ENCODE measurements around the gene MACROD1. TPM values are rescaled to one million over a fixed set of nuclear protein-coding genes. Genes with fewer than 3 reads are reported as not detected.

MACROD1 gene
- total RNA-seq, 1 donor from 2014 or later = 22.1 TPM

DNA sequence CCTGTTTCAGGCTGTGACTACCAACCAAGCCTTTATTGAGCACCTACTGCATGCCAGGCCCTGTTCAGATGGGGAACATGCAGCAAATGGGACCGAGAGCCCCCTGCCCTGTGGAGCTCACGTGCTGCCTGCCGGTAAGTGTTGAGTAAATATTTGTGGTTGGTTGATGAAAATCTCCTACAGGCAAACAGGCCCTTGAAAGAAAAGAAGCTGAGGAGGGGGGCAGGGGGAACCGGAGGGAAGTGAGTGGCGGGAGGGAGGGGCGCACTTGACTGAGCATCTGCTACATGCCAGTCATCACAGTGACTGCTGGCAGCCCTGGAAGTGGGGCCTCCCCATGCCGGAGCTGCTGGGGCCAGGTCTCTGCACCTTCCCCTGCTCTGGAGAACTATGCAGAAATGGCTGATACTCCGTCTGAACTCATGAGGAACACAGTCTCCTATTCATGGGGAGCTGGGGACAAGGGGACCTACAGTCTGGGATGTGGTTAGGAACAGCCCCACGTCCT, 34.2 kb downstream of the MACROD1 start:
- no peak for DNase-seq (ENCODE audit: extremely low read depth, low read depth, low spot score)

DNA sequence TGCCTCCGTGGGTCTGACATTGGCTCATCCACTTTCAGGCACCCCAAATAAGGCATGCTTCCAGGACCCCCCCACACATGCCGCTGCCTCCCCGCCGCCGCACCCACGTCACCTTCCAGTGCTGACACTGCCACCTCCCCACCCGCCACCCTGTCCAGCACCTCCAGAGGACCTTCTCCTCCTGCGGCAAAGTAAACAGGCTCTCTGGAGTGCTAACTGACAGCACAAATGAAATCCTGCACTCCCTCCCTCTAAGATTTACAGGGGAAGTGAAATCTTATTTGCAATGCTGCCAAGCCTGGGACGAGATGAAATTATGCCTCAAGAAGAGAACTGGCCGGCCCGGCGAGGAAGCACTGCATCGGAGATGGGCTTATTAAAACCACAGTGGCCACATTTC, 35.3 kb downstream of the MACROD1 start:
- DNase-seq (ENCODE audit: extremely low read depth, low read depth, low spot score) = no peak

DNA sequence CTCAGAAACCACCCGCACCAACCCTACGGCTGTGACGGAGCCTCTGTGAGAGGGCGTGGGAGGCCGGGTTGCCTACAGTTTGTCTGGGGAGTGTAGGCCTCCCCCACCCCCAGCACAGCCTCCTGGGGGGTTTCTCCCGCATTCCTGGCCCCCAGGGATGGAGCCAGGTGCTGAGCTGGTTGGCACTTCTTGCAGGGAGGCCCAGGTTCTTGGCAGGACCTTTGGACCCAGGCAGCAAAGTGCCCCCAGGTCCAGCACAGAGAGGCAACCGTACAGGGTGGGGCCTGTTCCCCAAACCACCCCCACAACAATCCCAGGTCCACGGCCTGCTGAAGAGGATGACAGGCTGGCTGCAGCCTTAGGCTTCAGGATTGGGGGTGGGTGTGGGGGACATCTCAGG, 36.5 kb downstream of the MACROD1 start:
- no peak for DNase-seq (ENCODE audit: extremely low read depth, low read depth, low spot score)

DNA sequence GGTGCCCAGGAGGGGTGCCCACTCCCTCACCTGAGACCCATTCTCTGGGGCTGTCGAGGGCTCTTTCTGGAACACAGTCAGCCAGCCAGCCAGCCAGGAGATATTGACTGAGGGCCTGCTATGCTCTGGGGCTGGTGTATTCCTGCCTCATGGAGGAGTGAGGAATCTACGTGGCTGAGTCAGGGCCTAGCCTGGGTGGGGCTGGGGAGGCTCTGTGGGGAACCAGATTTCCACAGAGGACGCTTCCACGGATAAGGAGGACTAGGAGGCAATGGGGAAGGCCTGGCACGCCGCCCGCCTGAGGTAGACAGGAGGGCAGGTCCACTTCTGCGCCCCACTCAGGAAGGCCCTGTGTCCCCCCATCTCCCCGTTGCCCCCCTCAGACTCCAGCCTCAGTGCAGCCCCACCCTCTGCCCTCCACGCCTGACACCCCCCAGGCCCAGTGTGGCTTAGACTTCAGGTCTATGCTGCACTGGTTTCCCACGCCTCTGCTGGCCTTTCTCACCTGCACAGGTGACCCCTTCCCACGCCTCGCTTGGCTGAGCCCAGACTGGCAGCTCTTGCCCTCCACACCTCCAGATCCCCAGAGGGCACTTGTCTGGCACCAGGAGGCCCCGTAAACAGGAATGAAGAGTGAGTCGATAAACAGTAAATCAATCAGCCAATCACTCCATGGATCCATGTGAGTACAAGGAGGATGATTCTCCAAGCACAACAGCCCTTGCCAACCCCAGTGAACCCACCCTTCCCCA, 37.5 kb downstream of the MACROD1 start:
- no peak for DNase-seq (ENCODE audit: extremely low read depth, low read depth, low spot score)

DNA sequence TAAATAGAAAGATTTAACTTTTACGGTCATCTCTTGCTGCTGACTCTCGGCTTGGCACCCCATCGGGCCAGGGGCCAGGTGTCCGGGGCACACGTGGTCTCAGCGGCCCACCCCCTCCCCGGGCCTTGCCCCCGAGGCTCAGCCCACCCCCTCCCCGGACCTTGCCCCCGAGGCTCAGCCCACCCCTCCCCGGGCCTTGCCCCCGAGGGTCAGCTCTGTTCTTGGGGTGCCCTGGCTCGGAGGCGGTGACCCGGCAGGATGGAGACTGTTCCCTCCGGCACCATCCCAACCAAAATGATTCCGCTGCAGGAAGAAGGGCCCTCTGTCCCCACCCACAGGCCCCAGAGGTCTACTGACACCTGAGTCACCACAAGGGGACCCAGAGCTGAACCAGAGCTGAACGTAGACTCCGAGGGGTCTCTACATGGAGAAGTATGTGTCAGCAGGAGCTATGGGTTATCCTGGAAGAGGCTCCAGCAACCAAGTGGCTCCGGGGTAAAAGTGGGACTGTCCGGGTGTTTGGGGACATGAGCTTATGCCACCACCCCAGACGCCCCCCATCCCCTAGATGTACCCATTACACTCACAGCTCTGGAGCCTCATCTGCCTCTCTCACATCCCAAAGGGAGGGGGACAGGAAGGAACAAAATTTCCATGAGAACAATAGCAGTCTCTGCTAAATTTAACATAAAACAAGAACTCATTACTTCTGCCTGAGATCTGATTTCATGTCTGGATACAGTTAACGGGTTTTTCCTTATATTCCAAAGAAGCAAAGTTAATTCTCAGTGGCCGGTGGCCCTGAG, 38.4 kb downstream of the MACROD1 start:
- DNase-seq (ENCODE audit: extremely low read depth, low read depth, low spot score) = no peak

DNA sequence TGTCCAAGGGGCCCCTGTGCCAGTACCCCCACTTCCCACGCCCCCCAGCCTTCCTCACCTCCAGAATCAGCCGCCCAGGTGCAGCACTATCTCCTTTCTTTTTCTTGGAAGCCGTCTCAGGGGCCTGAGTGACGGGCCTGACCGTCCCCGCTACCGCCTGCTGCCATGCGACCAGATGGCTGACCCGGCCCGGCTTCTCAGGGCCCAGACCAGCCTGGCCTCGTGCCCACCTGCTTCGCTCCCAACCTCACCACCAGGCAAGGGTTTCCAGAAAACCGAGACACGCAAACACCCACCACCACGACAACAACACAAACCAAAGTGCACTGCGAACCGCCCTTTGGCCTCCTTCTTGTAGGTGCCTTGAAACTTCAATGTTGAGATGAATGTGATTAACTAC, 39.1 kb downstream of the MACROD1 start:
- DNase-seq (ENCODE audit: extremely low read depth, low read depth, low spot score) = no peak

DNA sequence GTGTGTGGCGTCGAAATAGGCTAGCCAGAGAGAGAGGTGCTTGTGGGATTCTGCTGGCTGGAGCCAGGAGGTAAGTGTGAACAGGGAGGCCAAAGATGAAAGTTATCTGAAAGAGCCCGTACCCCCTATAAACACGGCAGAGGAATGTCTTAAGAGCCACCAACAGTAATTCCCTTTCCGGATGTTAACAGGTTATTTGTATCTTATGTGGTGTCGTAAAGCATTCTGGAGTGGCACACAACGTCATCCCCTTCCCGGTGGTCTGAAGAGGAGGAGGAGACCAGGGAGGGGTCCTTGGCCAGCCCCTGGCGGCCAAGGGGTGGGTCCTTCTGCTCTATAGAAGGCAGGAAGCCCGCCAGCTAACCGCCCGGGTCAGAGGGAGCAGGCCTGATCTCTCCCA, 39.5 kb downstream of the MACROD1 start:
- no peak for DNase-seq (ENCODE audit: extremely low read depth, low read depth, low spot score)

DNA sequence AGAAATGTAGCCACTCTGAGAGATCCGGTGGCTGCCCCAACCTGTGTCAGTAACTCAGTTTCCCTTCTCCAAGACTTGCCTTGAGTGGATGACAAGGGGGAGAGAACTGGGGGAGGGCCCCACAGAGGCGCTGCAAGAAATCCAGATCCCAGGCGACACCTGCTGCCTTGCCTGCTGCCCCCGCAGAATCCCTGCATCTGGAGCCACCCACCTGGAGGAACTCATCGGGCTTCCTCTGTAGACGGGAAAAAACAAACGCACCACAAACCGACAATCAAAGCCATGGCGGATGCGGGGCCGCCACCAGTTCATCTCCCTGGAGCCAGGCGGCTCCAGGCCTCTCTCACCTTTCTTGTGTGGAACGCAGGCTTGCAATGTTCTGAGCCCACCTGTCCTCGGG, 40.2 kb downstream of the MACROD1 start:
- no peak for DNase-seq (ENCODE audit: extremely low read depth, low read depth, low spot score)

DNA sequence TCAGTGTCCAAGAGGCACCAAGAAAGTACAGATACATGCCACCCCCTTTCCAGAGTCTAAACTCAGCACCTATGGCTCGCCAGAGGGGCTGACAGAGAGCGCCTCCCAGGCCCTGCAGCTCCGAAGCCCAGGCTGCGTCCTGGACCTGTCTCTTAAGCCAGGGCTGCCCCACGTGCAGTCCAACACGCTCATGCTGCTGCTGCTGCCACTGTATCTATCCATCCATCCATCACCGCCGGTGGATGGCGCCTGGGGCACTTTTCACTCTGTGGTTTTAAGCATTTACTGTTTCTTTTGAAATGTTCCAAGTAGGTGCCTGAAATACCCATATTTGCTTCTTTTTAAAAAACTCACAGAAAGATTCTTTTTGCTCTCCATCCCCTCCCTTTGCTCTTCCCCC, 41.8 kb downstream of the MACROD1 start:
- DNase-seq (ENCODE audit: extremely low read depth, low read depth, low spot score) = no peak

DNA sequence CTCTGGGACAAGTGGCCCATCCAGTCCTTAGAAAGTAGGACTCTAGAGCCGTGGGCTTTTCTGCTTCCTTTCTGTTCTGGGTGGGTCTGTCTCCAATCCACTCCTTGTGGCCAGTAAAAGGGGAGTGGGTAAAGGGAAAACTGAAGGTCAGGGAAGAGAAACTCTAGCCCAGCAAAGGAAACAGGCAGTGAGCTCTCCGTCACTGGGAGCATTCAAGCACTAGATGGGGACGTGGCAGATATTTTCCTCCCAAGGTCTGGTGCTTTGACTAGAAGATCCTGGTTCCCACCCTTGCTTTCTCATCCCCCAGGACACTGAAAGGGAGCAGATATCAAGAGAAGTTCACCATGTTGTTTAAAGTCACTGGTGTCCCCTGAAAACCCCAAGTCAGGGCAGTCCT, 42.2 kb downstream of the MACROD1 start:
- no peak for DNase-seq (ENCODE audit: extremely low read depth, low read depth, low spot score)

DNA sequence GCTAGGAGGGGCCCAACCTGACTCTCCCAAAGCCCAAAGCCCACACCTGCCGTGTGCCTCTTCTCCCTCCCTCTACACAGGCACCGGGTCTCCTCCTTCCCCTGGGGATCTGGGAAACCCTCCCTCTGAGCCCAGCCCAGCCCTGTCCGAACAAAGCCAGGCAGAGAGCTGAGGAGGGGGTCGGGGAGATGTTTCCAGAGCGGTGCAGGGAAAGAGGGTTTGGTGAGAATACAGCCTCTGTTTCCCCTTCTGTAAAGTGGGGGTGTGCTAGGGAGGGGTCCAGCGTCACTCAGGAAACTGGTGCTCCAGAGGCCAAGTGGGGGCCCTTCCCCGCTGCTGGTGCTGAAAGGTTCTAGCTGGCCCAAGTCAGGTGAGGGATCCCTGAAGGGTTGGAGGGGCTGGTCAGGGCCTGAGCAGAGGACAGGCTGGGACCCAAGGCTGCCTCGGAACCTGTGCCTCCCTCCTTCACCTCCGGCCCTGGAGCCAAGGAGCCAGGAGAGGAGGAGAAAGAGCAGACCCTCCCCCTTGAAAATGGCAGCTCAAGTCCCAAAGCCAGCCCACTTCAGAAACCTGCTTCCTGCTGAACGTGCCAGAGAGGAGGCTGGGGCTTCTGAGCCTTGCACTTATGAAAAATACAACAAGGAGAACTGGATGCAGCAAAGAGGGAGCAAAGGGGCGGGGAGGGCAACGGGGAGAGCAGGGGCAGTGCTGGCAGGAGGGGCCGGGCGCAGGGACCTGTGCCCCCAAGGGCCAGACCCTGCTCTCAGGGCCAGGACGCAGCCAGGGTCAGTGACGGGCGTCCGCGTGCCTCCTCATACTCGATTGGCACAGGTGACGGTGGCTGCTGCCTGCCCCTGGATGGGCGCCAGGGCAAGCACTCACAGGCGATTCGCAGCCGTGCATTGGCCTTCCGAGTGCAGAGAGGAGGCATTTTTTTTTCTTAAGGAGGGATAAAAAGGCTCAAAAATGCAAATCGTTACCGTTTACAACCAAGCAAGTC, 43.2 kb downstream of the MACROD1 start:
- no peak for DNase-seq (ENCODE audit: extremely low read depth, low read depth, low spot score)

DNA sequence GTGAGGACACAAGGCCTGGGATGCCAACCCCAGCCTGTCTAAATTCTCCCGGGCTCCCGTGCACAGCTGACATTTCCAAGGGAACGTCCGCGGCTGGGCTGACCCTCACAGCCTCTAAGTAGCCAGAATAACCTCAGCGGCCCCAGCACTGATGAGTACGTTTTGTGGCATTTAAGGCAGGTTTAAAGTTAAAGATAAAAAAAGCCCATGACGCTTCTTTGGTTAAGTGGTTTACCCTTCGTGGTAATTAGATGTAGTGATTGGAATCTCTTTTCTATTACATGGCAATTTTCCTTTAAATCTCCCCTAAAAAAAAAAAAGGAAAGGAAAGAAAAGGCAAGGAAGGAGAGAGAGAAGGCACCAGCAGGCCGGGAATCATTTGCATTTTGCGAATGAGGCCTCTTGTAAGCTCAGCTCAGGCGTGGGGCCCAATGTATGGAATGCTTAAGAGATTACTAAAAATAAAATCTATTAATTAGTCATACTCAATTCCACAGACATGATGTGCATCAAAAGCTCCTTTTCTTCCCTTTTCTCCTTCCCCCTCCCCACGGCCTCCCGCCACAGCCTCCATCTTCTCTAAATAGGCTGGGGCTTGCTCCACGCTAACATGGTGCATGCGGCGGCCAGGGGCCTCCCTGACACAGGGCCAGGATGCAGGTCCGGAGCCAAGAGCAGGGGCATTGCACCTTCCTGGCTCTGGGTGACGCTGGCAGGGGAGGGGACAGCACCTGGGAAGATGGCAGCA, 44.1 kb downstream of the MACROD1 start:
- no peak for DNase-seq (ENCODE audit: extremely low read depth, low read depth, low spot score)

DNA sequence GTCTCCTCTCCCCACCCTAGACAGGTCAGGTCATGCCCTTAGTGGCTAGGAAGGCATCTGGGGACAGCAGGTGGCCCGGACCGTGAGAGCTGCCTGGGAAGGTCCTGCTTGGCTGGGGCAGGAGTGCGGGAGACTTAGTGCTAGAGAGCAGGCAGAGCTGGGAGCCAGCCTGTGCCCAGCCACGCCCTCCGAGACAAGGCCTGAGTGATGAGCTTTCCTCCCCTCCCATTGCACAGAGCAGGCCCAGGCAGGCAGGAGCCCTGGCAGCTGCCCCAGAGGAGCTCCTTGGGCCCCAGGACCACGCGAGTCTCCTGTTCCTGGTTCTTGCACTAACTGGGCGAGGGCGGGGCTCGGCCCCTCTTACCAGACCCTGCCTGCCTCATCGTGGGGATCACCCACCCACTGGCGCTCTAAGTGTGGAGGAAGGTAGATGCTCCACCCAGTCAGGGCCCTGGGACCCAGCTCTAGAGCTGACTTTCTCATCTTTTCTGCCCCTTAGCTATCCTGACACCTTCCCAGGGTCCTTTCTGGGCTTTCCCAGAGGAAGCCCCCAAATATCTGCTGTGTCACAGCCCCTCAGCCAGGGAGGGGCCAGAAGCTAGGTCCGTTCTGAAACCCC, 44.9 kb downstream of the MACROD1 start:
- no peak for DNase-seq (ENCODE audit: extremely low read depth, low read depth, low spot score)

DNA sequence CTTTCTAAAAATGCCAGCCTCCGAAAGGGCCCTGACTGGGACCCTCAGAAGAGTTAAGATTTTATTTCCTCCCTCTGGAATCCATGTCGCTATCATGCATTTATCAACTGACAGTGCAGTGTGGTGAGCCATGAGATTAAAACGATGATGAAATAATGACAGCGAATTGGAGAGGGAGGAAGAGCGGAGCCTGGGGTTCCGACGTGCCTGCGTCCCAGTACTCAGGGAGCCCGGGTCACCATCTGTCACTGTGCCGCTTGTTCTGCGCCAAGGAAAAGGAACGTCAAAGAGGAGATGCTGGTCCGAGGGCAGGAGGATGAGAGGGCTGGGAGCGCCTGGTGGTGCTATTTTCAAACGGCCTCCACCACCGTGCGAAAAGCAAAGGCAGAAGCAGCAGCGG, 46.2 kb downstream of the MACROD1 start:
- DNase-seq (ENCODE audit: extremely low read depth, low read depth, low spot score) = no peak

DNA sequence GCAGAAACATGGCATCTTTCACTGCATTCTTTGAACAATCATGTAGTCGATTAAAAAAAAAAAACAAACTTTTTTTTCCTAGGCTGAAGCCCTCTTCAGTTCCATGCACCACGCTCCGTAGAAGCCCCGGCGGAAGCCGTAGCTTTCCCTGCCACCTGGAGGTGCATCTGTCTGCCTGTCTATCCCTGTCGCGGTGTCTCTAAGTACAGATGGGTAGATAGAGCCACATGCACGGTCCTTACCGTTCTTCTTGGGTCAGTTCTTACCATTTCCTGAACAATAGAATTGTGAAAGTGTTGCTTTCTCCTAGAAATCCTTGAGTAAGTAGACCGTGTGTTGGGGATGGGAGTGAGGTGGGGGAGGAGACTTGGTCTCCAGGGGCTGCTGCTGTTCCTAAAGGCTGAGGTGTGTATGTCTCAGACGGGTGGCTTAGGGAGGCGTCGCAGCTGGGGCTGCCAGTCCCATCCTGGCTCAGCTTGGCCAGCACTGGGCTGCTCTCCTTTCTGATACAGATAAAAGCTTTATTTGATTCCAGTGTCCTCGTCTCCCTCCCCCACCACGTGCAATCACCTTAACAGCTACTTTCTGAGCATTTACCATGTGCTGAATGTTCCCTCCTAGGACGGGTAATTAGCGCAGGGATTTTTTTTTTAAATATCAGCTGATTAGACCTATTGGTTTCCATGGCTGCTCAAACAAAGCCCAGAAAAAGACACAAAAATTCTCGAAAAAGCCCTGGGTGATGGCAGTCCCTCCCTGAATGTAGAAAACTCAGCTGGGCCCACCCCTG, 46.8 kb downstream of the MACROD1 start:
- DNase-seq (ENCODE audit: extremely low read depth, low read depth, low spot score) = no peak

DNA sequence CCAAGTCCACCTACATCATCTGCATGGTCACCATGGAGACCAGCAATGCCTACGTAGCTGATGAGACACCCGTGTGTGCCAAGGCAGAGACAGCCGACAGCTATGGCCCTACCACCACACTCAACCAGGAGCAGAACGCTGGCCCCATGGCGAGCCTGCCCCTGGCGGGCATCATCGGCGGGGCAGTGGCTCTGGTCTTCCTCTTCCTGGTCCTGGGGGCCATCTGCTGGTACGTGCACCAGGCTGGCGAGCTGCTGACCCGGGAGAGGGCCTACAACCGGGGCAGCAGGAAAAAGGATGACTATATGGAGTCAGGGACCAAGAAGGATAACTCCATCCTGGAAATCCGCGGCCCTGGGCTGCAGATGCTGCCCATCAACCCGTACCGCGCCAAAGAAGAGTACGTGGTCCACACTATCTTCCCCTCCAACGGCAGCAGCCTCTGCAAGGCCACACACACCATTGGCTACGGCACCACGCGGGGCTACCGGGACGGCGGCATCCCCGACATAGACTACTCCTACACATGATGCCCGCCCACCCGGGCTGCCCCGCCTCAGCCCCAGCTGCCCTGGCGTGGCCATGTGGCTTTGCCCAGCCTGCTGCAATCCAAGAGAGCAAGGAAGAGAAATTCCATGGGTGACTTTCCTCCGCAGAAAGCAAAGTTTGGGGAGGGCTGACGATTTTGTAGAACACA, 48.0 kb downstream of the MACROD1 start:
- no peak for DNase-seq (ENCODE audit: extremely low read depth, low read depth, low spot score)

DNA sequence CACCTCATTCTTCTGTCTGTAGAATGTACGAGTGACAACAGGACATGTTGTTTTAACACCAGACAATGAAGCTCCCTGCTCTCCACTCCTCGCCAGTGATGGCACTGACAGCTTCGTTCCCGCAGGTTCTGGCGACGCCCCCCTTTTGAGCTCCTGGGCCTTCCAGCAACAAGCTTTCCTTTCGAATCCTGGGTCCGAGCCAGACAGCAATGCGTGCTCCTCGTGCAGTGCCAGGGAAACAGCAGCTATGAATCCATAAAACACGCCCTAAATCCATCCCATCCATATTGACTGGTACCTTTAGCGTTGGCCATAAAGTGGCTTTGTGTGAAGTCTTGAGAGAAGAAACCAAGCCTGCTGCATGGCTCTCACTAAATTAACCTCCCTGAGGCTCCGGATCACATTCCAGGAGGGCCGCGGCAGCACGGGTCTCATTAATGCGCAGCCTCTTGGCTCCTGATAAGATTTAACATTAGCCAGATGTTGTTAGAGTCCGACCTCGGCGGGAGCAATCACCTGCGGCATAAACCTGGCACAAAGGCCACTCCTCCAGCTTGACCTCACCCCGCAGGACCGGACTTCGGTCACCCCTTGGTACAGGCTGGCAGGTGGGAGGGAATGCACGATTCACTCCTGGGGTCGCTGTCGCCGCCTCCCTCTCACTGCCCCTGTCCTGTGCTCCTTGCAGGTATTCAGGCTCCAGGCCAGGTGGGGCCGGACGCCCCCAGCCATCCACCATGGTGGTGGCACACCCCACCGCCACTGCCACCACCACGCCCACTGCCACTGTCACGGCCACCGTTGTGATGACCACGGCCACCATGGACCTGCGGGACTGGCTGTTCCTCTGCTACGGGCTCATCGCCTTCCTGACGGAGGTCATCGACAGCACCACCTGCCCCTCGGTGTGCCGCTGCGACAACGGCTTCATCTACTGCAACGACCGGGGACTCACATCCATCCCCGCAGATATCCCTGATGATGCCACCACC, 50.1 kb downstream of the MACROD1 start:
- DNase-seq (ENCODE audit: extremely low read depth, low read depth, low spot score) = no peak

Measured in glomerular endothelial cell (primary cell).